Panc1 (cell line): ENCODE results near the gene ATP2A2.

Source experiments
- CTCF ChIP-seq: fragments of 450-650 bp; IDR thresholded peaks from 2 replicates; pipeline ENCODE4 v1.5.1; 2017; ENCODE audit warnings: mild to moderate bottlenecking
- POLR2AphosphoS5 ChIP-seq: IDR thresholded peaks from 2 replicates; pipeline ENCODE4 v1.6.1; 2012; ENCODE audit warnings: mild to moderate bottlenecking, low read depth, low read length, moderate library complexity
- REST ChIP-seq, 2 experiments: IDR thresholded peaks; 2 replicates each; pipeline ENCODE4 v1.6.1; 2011 to 2012; ENCODE audit warnings: low read depth in 2 of 2, control low read depth in 1 of 2, low read length in 1 of 2, mild to moderate bottlenecking in 1 of 2, moderate library complexity in 1 of 2; ENCODE audit not compliant: insufficient read depth in 1 of 2

GRCh38 chr12:110365489-110366320 lies 84.7 kb downstream of the ATP2A2 start:
- no peak for TF ChIP-seq CTCF
- TF ChIP-seq POLR2AphosphoS5 = no peak
- TF ChIP-seq REST (IDR thresholded peaks at IDR 0.05; ENCODE audit: insufficient read depth in 1 of 2, low read depth in 2 of 2, low read length in 1 of 2) = no peak
